Measurements from ENCODE around the gene SHQ1. TPM values are rescaled to one million over a fixed set of nuclear protein-coding genes. Genes with fewer than 3 reads are reported as not detected.

Gene SHQ1
- total and polyA plus RNA-seq, 9 of the 15 experiments (the other 6 are each of a cell fraction or from before 2014, with no cell fraction given), result 9.2 to 25.0 (median 14.1) TPM

- in situ Hi-C loops (cut with MboI), result no loop called here
- BruUV-seq (replicated peaks), result no TSS peak
- Histone ChIP-seq H3K36me3 (ENCODE audit: control insufficient read depth, insufficient read depth, low read length) (0 out of 3 replicates have a peak, but pooled peaks cover 2% of the 10 kb centered on the region), H4K20me1 (replicated peaks; ENCODE audit: control insufficient read depth, insufficient read depth, low read length) (no peaks in the 10 kb centered on the region), H3K9me3 (replicated peaks; ENCODE audit: control insufficient read depth, insufficient read depth, low read depth, low read length) (no peaks in the 10 kb centered on the region), H3K79me2 (ENCODE audit: control insufficient read depth, insufficient read depth, low read length) (no peaks in the 10 kb centered on the region), H3K4me3 (no peak overlapping the region), H3K27me3 (ENCODE audit: control insufficient read depth in 2 of 2, insufficient read depth in 2 of 2, low read length in 2 of 2) (no peaks in the 10 kb centered on the region), H3K9me1 (ENCODE audit: control insufficient read depth, insufficient read depth, low read length) (no peaks in the 10 kb centered on the region), H3K9ac (ENCODE audit: insufficient read depth in 1 of 2, low read depth in 2 of 2, low read length in 2 of 2) (no peak overlapping the region), H2AFZ (ENCODE audit: low read depth, low read length) (no peak overlapping the region), H3K4me1 (replicated peaks in 1 of 2; ENCODE audit: control insufficient read depth in 2 of 2, insufficient read depth in 2 of 2, low read length in 2 of 2) (no peaks in the 10 kb centered on the region), H3K27ac (ENCODE audit: extremely low read depth, low read depth, low read length) (no peak overlapping the region), H3K4me2 (ENCODE audit: insufficient read depth, low read length) (no peak overlapping the region)
- DNase-seq (ENCODE audit: extremely low read depth in 1 of 4, low spot score in 3 of 4) (no peak), ATAC-seq (no peak), FAIRE-seq (no peak)
- TF ChIP-seq KLF10 (CRISPR knock-in tag; IDR thresholded peaks at IDR 0.05) (no peak), TOE1 (IDR thresholded peaks at IDR 0.05; ENCODE audit: borderline replicate concordance) (no peak), TOE1 (CRISPR knock-in tag; IDR thresholded peaks at IDR 0.05; ENCODE audit: borderline replicate concordance, low read depth) (no peak), RUNX1 (IDR thresholded peaks at IDR 0.05; ENCODE audit: low read depth) (no peak), TFAM (CRISPR knock-in tag; conservative IDR thresholded peaks at IDR 0.05) (no peak), ZNF589 (CRISPR knock-in tag; IDR thresholded peaks at IDR 0.05; ENCODE audit: low read depth) (no peak), SAFB (IDR thresholded peaks at IDR 0.05; ENCODE audit: borderline replicate concordance, low read depth, low read length) (no peak), CUX1 (CRISPR knock-in tag; IDR thresholded peaks at IDR 0.05) (no peak), NBN (IDR thresholded peaks at IDR 0.05; ENCODE audit: low read depth) (no peak), ZNF639 (CRISPR knock-in tag; conservative IDR thresholded peaks at IDR 0.05 in 1 of 2, IDR thresholded peaks at IDR 0.05 in 1 of 2) (no peak), MAFF (IDR thresholded peaks at IDR 0.05; ENCODE audit: low read length) (no peak), ZNF586 (CRISPR knock-in tag; conservative IDR thresholded peaks at IDR 0.05) (no peak)
- intact Hi-C loops (cut with micrococcal nuclease), result no loop called here
- ChIA-PET CTCF (ENCODE audit: low intra/inter-chr PET ratio) (no interaction called here), POLR2A (interaction anchor here (0.8 kb wide), 1 partner anchor 10 kb away, joined by 3 read pairs; no protein-coding TSS in a partner anchor)
- WGBS (ENCODE audit: insufficient coverage, low coverage, missing lambda C conversion rate), result 81% methylated on average over 6 of the region's 6 CpGs
Measured at GRCh38 chr3:72768481-72768880, 79.8 kb downstream of the SHQ1 start.
